ENCODE measurements around the gene ISCU. TPM values are rescaled to one million over a fixed set of nuclear protein-coding genes. Genes with fewer than 3 reads are reported as not detected.
"Not testable (repeated sequence)": the region's sequence is repeated elsewhere in the genome, so short reads cannot be mapped to it uniquely, and the experiment has no call there.

Gene ISCU
- total RNA-seq, 4 donors from 2014 or later: 105 to 148 (median 134) TPM

- no peak overlapping the region for H3K27ac ChIP-seq
- WGBS: 91% methylated on average over 8 of the region's 8 CpGs
- TF ChIP-seq EP300 (IDR thresholded peaks at IDR 0.05) (no peak), POLR2A (IDR thresholded peaks at IDR 0.05) (no peak), CTCF (IDR thresholded peaks at IDR 0.05) (no peak), POLR2AphosphoS5 (IDR thresholded peaks at IDR 0.05) (no peak)
- H3K9me3 ChIP-seq: no peaks in the 10 kb centered on the region
- no peaks in the 10 kb centered on the region for H3K27me3 ChIP-seq
- H3K4me1 ChIP-seq: peaks cover 6% of the 10 kb centered on the region
- no peak overlapping the region for H3K4me3 ChIP-seq
- DNase-seq (ENCODE audit: low spot score in 2 of 2): peak in 1 of 2 donors; percentile 15
- H3K36me3 ChIP-seq: peaks cover 35% of the 10 kb centered on the region
Observed at GRCh38 chr12:108571609-108572165, 9.3 kb downstream of the ISCU start.

- TF ChIP-seq CTCF (IDR thresholded peaks at IDR 0.05) (no peak), POLR2A (IDR thresholded peaks at IDR 0.05) (no peak), POLR2AphosphoS5 (IDR thresholded peaks at IDR 0.05) (no peak), EP300 (IDR thresholded peaks at IDR 0.05) (no peak)
- peaks cover 29% of the 10 kb centered on the region for H3K36me3 ChIP-seq
- H3K9me3 ChIP-seq: no peaks in the 10 kb centered on the region
- H3K27ac ChIP-seq: no peak overlapping the region
- no peak overlapping the region for H3K4me3 ChIP-seq
- no peaks in the 10 kb centered on the region for H3K27me3 ChIP-seq
- peak; percentile 27 to 37 for DNase-seq (ENCODE audit: low spot score in 2 of 2)
- H3K4me1 ChIP-seq: peaks cover under 1% of the 10 kb centered on the region
- WGBS: 69% methylated on average over 8 of the region's 8 CpGs
Observed at GRCh38 chr12:108572166-108572790, 9.9 kb downstream of the ISCU start.

- DNase-seq (ENCODE audit: low spot score in 2 of 2): no peak
- no peak for TF ChIP-seq POLR2AphosphoS5 (IDR thresholded peaks at IDR 0.05)
- no peak for TF ChIP-seq CTCF (IDR thresholded peaks at IDR 0.05)
- TF ChIP-seq EP300 (IDR thresholded peaks at IDR 0.05): no peak
- TF ChIP-seq POLR2A (IDR thresholded peaks at IDR 0.05): no peak
- H3K27ac ChIP-seq: no peak overlapping the region
- no peak overlapping the region for H3K4me3 ChIP-seq
- WGBS: 56% methylated on average over 2 of the region's 2 CpGs
- H3K4me1 ChIP-seq: no peaks in the 10 kb centered on the region
- no peaks in the 10 kb centered on the region for H3K27me3 ChIP-seq
- no peaks in the 10 kb centered on the region for H3K9me3 ChIP-seq
- peaks cover 19% of the 10 kb centered on the region for H3K36me3 ChIP-seq
Observed at GRCh38 chr12:108573317-108573716, 10.9 kb downstream of the ISCU start.

GRCh38 chr12:108574276-108574675 lies 11.9 kb downstream of the ISCU start:
- 97% methylated on average over 1 of the region's 1 CpG for WGBS

GRCh38 chr12:108575199-108575912 lies 13.0 kb downstream of the ISCU start:
- Histone ChIP-seq H3K4me1 (peaks cover 6% of the 10 kb centered on the region), H3K9me3 (no peaks in the 10 kb centered on the region), H3K4me3 (no peak overlapping the region), H3K27me3 (no peaks in the 10 kb centered on the region), H3K27ac (no peak overlapping the region), H3K36me3 (no peaks in the 10 kb centered on the region)
- DNase-seq (ENCODE audit: low spot score in 2 of 2): peak in 1 of 2 donors; percentile 45
- TF ChIP-seq POLR2A (IDR thresholded peaks at IDR 0.05) (no peak), CTCF (IDR thresholded peaks at IDR 0.05) (no peak), EP300 (IDR thresholded peaks at IDR 0.05) (no peak), POLR2AphosphoS5 (IDR thresholded peaks at IDR 0.05) (no peak)
- WGBS: 92% methylated on average over 9 of the region's 9 CpGs

More at GRCh38 chr12:108574276-108574675, 11.9 kb downstream of the ISCU start:
- not testable (repeated sequence) for H3K27me3 ChIP-seq; H3K9me3 ChIP-seq; H3K27ac ChIP-seq; H3K4me1 ChIP-seq; H3K36me3 ChIP-seq; H3K4me3 ChIP-seq; DNase-seq (ENCODE audit: low spot score in 2 of 2)
